T47D (cell line): ENCODE measurements around the gene PDE1A.

Source experiments
- DNase-seq, 2 experiments: peaks; one replicate each; pipeline versions ENCODE4 v3.0.0 to v3.0.0-alpha.2; 2011 to 2012; ENCODE audit warnings: low read depth in 1 of 2, low spot score in 1 of 2
- JUND ChIP-seq: IDR thresholded peaks from 2 replicates; pipeline ENCODE4 v1.6.1; 2012; ENCODE audit warnings: low read depth
- in situ Hi-C: cut with HindIII; loops from 2 replicates; pipeline ENCODE4 v1.10.0; 2016; ENCODE audit warnings: low sequenced_read_pairs, low pct_unique_long_range_greater_than_20kb

Gene PDE1A

DNA sequence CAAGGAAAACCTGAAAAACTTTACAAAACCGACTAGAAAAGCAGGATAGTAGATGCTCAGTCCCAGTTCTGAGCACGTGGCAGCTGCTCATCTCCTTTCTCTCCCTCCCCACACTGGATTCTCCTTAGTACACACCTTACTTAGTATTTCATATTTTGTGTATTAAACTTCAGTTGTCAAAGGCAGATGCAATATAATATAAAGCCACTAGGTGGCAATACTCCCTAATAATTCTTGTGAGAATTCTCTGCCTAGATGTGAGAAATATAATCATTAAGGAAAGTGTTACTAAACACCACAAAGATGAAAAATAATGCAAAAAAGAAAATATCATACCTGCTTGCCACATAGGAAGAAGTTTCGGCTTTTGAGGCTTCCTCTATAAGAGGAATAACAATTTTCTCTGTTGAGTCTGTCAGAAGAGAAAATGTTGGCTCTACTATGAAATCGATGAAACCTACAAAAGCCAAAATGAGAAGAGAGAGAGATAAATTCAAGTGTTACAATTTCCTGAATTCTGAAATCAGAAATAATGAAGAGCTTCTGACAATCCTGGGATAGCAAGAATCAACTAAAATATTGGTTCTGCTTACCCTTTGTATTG, 240.6 kb downstream of the PDE1A start:
- in situ Hi-C loops: no loop called here
- DNase-seq: peak in 1 of 2 experiments; percentile 52
- TF ChIP-seq JUND: no peak

GRCh38 chr2:182182436-182182835, 244.4 kb downstream of the PDE1A start:
- DNase-seq: no peak
- no peak for TF ChIP-seq JUND
- in situ Hi-C loops: no loop called here

- DNase-seq: no peak
- no peak for TF ChIP-seq JUND
- in situ Hi-C loops: no loop called here
Measured at GRCh38 chr2:182181381-182181780, 245.5 kb downstream of the PDE1A start.

GRCh38 chr2:182179176-182179575, 247.7 kb downstream of the PDE1A start:
- in situ Hi-C loops: no loop called here
- no peak for TF ChIP-seq JUND
- DNase-seq: no peak

DNA sequence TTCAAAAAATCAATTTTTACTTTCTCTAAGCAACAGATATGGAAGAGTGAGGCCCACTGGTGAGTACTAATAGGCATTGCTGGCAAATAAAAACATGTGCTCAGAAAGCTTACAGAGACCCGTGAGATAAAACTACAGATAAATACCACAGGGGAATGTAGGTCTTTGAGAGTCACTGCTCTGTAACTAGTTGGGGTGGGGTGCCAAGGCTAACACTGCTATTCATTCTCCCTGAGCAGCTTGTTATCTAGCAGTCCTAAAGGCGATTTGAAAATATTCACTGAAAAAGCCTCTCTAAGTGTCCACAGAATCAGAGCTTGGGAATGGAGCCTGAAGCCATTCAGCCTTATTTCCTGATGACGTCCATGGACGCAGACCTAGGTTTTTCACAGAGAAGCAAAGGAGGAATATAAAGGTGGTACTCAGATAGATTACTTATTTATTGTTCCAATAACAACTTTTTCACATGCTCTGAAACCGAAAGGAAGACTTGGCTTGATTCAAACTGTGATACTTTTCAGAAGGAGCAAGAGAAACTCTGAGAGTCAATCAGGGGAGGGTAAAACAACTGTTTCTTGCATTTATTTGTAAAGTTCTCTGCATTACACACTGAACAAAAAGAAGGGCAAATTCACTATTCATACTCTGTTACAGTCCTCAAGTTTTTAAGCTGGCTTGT, 252.8 kb downstream of the PDE1A start:
- in situ Hi-C loops: no loop called here
- TF ChIP-seq JUND: no peak
- no peak for DNase-seq

- TF ChIP-seq JUND: no peak
- no peak for DNase-seq
- in situ Hi-C loops: no loop called here
Measured at GRCh38 chr2:182170341-182170740, 256.5 kb downstream of the PDE1A start.

DNA sequence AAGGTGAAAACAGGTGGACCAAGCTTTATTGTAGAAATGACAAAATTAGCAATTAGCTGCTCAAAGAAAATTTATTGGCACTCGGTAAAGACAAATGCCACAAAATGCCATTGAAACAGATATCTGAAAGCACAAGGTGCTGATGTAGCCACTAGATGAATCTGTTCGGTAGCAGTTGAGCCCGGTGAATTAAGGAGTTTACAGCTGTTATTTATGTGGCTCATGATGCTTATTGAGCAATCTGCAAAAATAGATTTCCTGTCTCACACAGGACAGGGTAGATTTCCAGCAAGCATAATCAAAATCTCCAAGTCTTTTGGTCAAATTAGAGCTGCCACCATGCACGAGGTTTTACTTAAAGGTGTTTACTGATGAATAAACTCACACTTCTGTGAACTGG, 259.0 kb downstream of the PDE1A start:
- no peak for TF ChIP-seq JUND
- in situ Hi-C loops: no loop called here

DNA sequence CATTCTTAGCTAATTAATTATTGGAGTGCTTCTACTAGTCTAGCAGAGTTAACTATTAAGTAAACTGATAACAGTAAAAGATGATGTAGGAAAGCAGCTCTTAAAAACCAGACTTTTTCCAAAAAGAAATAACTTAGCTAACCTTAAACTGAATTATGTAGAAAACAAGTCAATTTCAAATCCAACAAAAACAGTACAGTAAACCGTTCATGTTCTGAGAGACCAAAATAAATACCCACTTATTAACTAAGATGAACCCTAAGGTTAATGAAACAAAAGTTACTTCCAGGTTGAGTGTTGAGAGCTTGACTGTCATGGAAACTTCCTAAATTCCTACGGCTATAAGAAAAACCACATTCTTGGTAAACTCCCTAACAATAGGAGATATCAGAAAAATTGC, 260.0 kb downstream of the PDE1A start:
- no peak for DNase-seq
- in situ Hi-C loops: no loop called here
- no peak for TF ChIP-seq JUND

More for the DNA sequence above, 259.0 kb downstream of the PDE1A start:
- no peak for DNase-seq

GRCh38 chr2:182166406-182166805, 260.4 kb downstream of the PDE1A start:
- in situ Hi-C loops: no loop called here
- no peak for TF ChIP-seq JUND
- DNase-seq: no peak

DNA sequence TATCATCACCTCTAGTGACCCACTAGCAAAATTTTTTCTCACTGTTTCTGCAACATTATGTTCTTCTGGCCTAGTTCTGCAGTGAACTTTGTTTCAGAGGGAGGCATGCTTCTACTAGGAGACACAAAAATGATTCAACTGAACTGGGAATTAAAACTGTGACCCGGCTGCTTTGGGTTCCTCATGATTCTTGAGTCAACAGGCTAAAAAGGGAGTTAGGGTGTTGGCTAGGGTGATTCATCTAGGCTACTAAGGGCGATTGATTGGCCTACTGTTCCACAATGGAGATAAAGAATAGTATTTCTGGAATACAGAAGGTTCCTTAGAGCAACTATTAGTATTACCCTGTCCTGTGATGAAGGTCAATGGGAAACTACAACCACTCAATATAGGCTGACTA, 261.6 kb downstream of the PDE1A start:
- no peak for DNase-seq
- in situ Hi-C loops: no loop called here
- no peak for TF ChIP-seq JUND

GRCh38 chr2:182164686-182165085, 262.1 kb downstream of the PDE1A start:
- no peak for DNase-seq
- in situ Hi-C loops: no loop called here
- TF ChIP-seq JUND: no peak

DNA sequence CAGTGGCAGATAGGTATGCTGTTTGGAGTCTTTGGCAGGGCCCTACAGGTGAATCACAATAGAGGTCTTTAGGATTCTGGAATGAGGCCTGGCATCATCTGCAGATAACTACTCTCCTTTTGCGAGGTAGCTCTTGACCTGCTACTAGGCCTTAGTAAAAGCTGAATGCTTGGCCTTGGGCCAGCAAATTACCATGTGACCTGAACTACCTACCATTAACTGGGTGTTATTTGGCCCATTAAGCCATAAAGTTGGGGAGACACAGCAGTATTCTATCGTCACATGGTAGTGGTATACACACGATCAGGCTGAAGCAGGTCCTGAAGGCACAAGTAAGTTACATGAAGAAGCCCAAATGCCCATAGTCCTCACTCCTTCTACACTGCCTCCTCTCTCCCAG, 263.0 kb downstream of the PDE1A start:
- DNase-seq: no peak
- in situ Hi-C loops: no loop called here
- TF ChIP-seq JUND: no peak

- in situ Hi-C loops: no loop called here
- DNase-seq: no peak
- TF ChIP-seq JUND: no peak
Measured at GRCh38 chr2:182148344-182148743, 278.5 kb downstream of the PDE1A start.

GRCh38 chr2:182144776-182145165, 282.1 kb downstream of the PDE1A start:
- in situ Hi-C loops: no loop called here
- TF ChIP-seq JUND: no peak
- no peak for DNase-seq
